NCI-H1105 (cell line): ENCODE results near the gene GPR62.
"Not testable (repeated sequence)": the region's sequence is repeated elsewhere in the genome, so short reads cannot be mapped to it uniquely, and the experiment has no call there.

Experiments used
- DNase-seq: peaks from one replicate; lab custom pipeline; 2025; lab: John Stamatoyannopoulos, UW

The GPR62 gene

GRCh38 chr3:51970606-51971300 is 15.6 kb downstream of the GPR62 start:
- DNase-seq, result no peak

GRCh38 chr3:51971350-51971749 is 16.2 kb downstream of the GPR62 start:
- no peak for DNase-seq

- no peak for DNase-seq
Observed at GRCh38 chr3:51974277-51974962, 19.2 kb downstream of the GPR62 start.

- peak; percentile 37 for DNase-seq
Observed at GRCh38 chr3:51974963-51975851, 20.0 kb downstream of the GPR62 start, which contains the start of gene ABHD14A. TSS of gene ABHD14A (plus strand) at chr3:51975064. CDS start at chr3:51975136, 72 bp downstream.

- no peak for DNase-seq
Observed at GRCh38 chr3:51975852-51976549, 20.8 kb downstream of the GPR62 start.

- DNase-seq, result no peak
Observed at GRCh38 chr3:51977446-51978142, 22.4 kb downstream of the GPR62 start.

GRCh38 chr3:51978143-51978502 is 22.9 kb downstream of the GPR62 start:
- DNase-seq, result no peak

GRCh38 chr3:51980253-51980652 is 25.1 kb downstream of the GPR62 start:
- no peak for DNase-seq

- no peak for DNase-seq
Observed at GRCh38 chr3:51982352-51982837, 27.2 kb downstream of the GPR62 start.

GRCh38 chr3:51982838-51983577 is 27.8 kb downstream of the GPR62 start, which contains the start of gene ACY1:
TSS of gene ACY1 (plus strand) at chr3:51983535. CDS start at chr3:51984065, 530 bp downstream.
- no peak for DNase-seq

GRCh38 chr3:51983578-51984268 is 28.5 kb downstream of the GPR62 start:
- DNase-seq, result no peak

- no peak for DNase-seq
Observed at GRCh38 chr3:51984269-51984647, 29.1 kb downstream of the GPR62 start.

GRCh38 chr3:51985063-51985462 is 29.9 kb downstream of the GPR62 start:
- DNase-seq, result no peak

GRCh38 chr3:51986010-51986947 is 31.1 kb downstream of the GPR62 start:
- DNase-seq, result no peak

- DNase-seq, result no peak
Observed at GRCh38 chr3:51987568-51987967, 32.4 kb downstream of the GPR62 start.

- no peak for DNase-seq
Observed at GRCh38 chr3:51988286-51989146, 33.3 kb downstream of the GPR62 start.

GRCh38 chr3:51990501-51990971 is 35.4 kb downstream of the GPR62 start:
- DNase-seq, result not testable (repeated sequence)
